Measurements from ENCODE around the gene PIGA.
"Not testable (repeated sequence)": the region's sequence is repeated elsewhere in the genome, so short reads cannot be mapped to it uniquely, and the experiment has no call there.

PIGA gene

GRCh38 chrX:15319075-15319474 is 16.2 kb downstream of the PIGA start:
- peak; percentile 20 for DNase-seq

- no peak for DNase-seq
These were observed 19.8 kb downstream of the PIGA start, which contains the start of gene ASB11 for GRCh38 chrX:15315509-15315908. Gene ASB11, minus strand, starts transcription at chrX:15315640. Its CDS starts 35 bp downstream, at chrX:15315605.

GRCh38 chrX:15314472-15314871 is 20.9 kb downstream of the PIGA start:
- no peak for DNase-seq

- no peak for DNase-seq
These were observed 24.2 kb downstream of the PIGA start for GRCh38 chrX:15311119-15311518.

- DNase-seq: no peak
These were observed 25.2 kb downstream of the PIGA start for GRCh38 chrX:15310117-15310516.

GRCh38 chrX:15305899-15306298 is 29.4 kb downstream of the PIGA start:
- DNase-seq: not testable (repeated sequence)

GRCh38 chrX:15301924-15302323 is 33.4 kb downstream of the PIGA start:
- no peak for DNase-seq

GRCh38 chrX:15299941-15300851 is 35.1 kb downstream of the PIGA start:
- no peak for DNase-seq

- no peak for DNase-seq
These were observed 36.5 kb downstream of the PIGA start for GRCh38 chrX:15298780-15299179.

GRCh38 chrX:15298201-15298600 is 37.1 kb downstream of the PIGA start:
- DNase-seq: no peak

- DNase-seq: no peak
These were observed 41.9 kb downstream of the PIGA start for GRCh38 chrX:15293451-15293850.

GRCh38 chrX:15292861-15293260 is 42.5 kb downstream of the PIGA start:
- DNase-seq: no peak

- no peak for DNase-seq
These were observed 57.7 kb downstream of the PIGA start for GRCh38 chrX:15277604-15278003.

GRCh38 chrX:15274946-15275345 is 60.4 kb downstream of the PIGA start:
- no peak for DNase-seq

GRCh38 chrX:15273275-15273674 is 62.0 kb downstream of the PIGA start:
- DNase-seq: not testable (repeated sequence)

- no peak for DNase-seq
These were observed 63.6 kb downstream of the PIGA start for GRCh38 chrX:15271757-15272156.

GRCh38 chrX:15269618-15270521 is 65.5 kb downstream of the PIGA start, which contains the start of gene ASB9:
Gene ASB9, minus strand, starts transcription at chrX:15270083. Its CDS starts 209 bp downstream, at chrX:15269874.
- no peak for DNase-seq
